Lung (tissue), 12 donors: ENCODE data around the gene MT2A. TPM values are rescaled to one million over a fixed set of nuclear protein-coding genes. Genes with fewer than 3 reads are reported as not detected.

Experiments
- ATAC-seq: fragments of 200-7000 bp; cut with Tn5 transposase; one replicate; pipeline ENCODE4 v1.9.1; 2020; ENCODE audit warnings: moderate number of reproducible peaks; ENCODE audit not compliant: insufficient read depth, low FRiP score
- DNase-seq, 3 donors: peaks; one replicate each; pipeline ENCODE4 v3.0.0-alpha.2; 2013 to 2017
- H3K27ac ChIP-seq, 2 donors: one replicate each; pipeline ENCODE4 v1.5.1; 2013; ENCODE audit warnings: mild to moderate bottlenecking in 2 of 2, moderate library complexity in 2 of 2, control low read depth in 1 of 2, inconsistent platforms in 1 of 2, low read depth in 1 of 2, low read length in 1 of 2
- H3K27me3 ChIP-seq, 3 donors: one replicate each; pipeline ENCODE4 v1.5.1; 2013; ENCODE audit warnings: low read length in 2 of 3; ENCODE audit not compliant: control insufficient read depth in 3 of 3, insufficient read depth in 3 of 3
- H3K36me3 ChIP-seq, 4 donors: one replicate each; pipeline ENCODE4 v1.5.1; 2013; ENCODE audit warnings: low read length in 4 of 4, mild to moderate bottlenecking in 1 of 4, moderate library complexity in 1 of 4; ENCODE audit not compliant: control insufficient read depth in 4 of 4, insufficient read depth in 4 of 4
- H3K4me1 ChIP-seq, 5 donors: one replicate each; pipeline ENCODE4 v1.5.1; 2013; ENCODE audit warnings: low read length in 5 of 5, mild to moderate bottlenecking in 2 of 5, moderate library complexity in 1 of 5; ENCODE audit not compliant: control insufficient read depth in 5 of 5, insufficient read depth in 5 of 5
- H3K4me3 ChIP-seq: one replicate; pipeline ENCODE4 v1.5.1; 2013; ENCODE audit warnings: mild to moderate bottlenecking, control low read depth, moderate library complexity
- H3K9ac ChIP-seq, 2 donors: one replicate each; pipeline ENCODE4 v1.5.1; 2013; ENCODE audit warnings: low read length in 2 of 2, control low read depth in 1 of 2; ENCODE audit not compliant: insufficient read depth in 1 of 2
- H3K9me3 ChIP-seq, 4 donors: one replicate each; pipeline ENCODE4 v1.5.1; 2013; ENCODE audit warnings: low read length in 3 of 4, mild to moderate bottlenecking in 1 of 4, moderate library complexity in 1 of 4; ENCODE audit not compliant: control insufficient read depth in 4 of 4, insufficient read depth in 3 of 4
- CTCF ChIP-seq: IDR thresholded peaks from 2 replicates; pipeline ENCODE4 v1.5.1; 2012; ENCODE audit warnings: mild to moderate bottlenecking; ENCODE audit errors: control extremely low read depth, extremely low read depth
- WGBS, 2 donors: extraction: QIAGEN DNeasy Blood & Tissue Kit; methylation state at CpG; one replicate each; pipeline ENCODE4 v1.1.7; 2013; 5-methylcytosine and 5-hydroxymethylcytosine counted together
- polyA plus RNA-seq, 2 donors: library from polyadenylated mRNA; stranded (reverse); fragments of 200-250 nt; gene quantifications; one replicate each; pipeline ENCODE4 v1.2.1, GENCODE V29; 2013
- total RNA-seq, 2 donors: library from RNA; depleted of rRNA in 1 of 2; stranded (reverse); fragments of >200 nt in 1 of 2; gene quantifications; one replicate each; pipeline ENCODE4 v1.2.1, GENCODE V29; 2014 to 2021
- donor health status: control.
- donor health status: control.
- donor health status: Bipolar disorder and iron deficiency.
- donor health status: healthy.
- donor health status: DM: yes; HTN: yes; CAD: no.

MT2A gene
- total and polyA plus RNA-seq, 4 donors: 17.6 to 1,104 (median 712) TPM

GRCh38 chr16:56601325-56601724, 7.1 kb upstream of the MT2A start:
- 72 to 73% methylated on average over 9 of the region's 9 CpGs for WGBS, 2 donors
- Histone ChIP-seq H3K27ac (no peak overlapping the region), H3K4me3 (no peak overlapping the region), H3K9me3 (no peaks in the 10 kb centered on the region), H3K9ac (no peak overlapping the region), H3K36me3 (no peaks in the 10 kb centered on the region), H3K4me1 (peaks cover 4 to 8% (median 7%) of the 10 kb centered on the region in 5 donors), H3K27me3 (peaks cover 0 to 7% (median 2%) of the 10 kb centered on the region in 3 donors)
- DNase-seq (no peak), ATAC-seq (no peak)
- TF ChIP-seq CTCF: no peak

- TF ChIP-seq CTCF: peak; percentile 43
- Histone ChIP-seq H3K4me3 (no peak overlapping the region), H3K4me1 (peaks cover 6 to 29% (median 18%) of the 10 kb centered on the region in 5 donors), H3K27ac (no peak overlapping the region), H3K36me3 (no peaks in the 10 kb centered on the region), H3K9me3 (no peaks in the 10 kb centered on the region), H3K27me3 (peaks cover 0 to 7% (median 0%) of the 10 kb centered on the region in 3 donors), H3K9ac (no peak overlapping the region)
- DNase-seq (peak; percentile 24 to 63 (median 48)), ATAC-seq (no peak)
- WGBS, 2 donors: 39 to 42% methylated on average over 4 of the region's 4 CpGs
Observed at GRCh38 chr16:56603589-56603988, 4.8 kb upstream of the MT2A start.

GRCh38 chr16:56604966-56605365, 3.4 kb upstream of the MT2A start:
- no peaks in the 10 kb centered on the region for H3K36me3 ChIP-seq
- peaks cover 6 to 40% (median 18%) of the 10 kb centered on the region in 5 donors for H3K4me1 ChIP-seq
- ATAC-seq: no peak
- no peak overlapping the region for H3K4me3 ChIP-seq
- DNase-seq: no peak
- H3K27me3 ChIP-seq: peaks cover 0 to 7% (median 0%) of the 10 kb centered on the region in 3 donors
- 86 to 95% methylated on average over 4 of the region's 4 CpGs for WGBS, 2 donors
- no peak overlapping the region for H3K9ac ChIP-seq
- peak overlapping the region in 1 of 2 donors; percentile 37 for H3K27ac ChIP-seq
- TF ChIP-seq CTCF: no peak
- no peaks in the 10 kb centered on the region for H3K9me3 ChIP-seq

- peaks cover 6 to 45% (median 21%) of the 10 kb centered on the region in 5 donors for H3K4me1 ChIP-seq
- no peak overlapping the region for H3K4me3 ChIP-seq
- no peak for TF ChIP-seq CTCF
- H3K36me3 ChIP-seq: no peaks in the 10 kb centered on the region
- ATAC-seq: no peak
- H3K27ac ChIP-seq: peak overlapping the region; percentile 88 to 97
- 64 to 86% methylated on average over 1 of the region's 1 CpG for WGBS, 2 donors
- peak overlapping the region in 1 of 2 donors; percentile 34 for H3K9ac ChIP-seq
- peaks cover 0 to 12% (median 0%) of the 10 kb centered on the region in 3 donors for H3K27me3 ChIP-seq
- no peak for DNase-seq
- H3K9me3 ChIP-seq: no peaks in the 10 kb centered on the region
Observed at GRCh38 chr16:56605475-56605874, 2.9 kb upstream of the MT2A start.
